ENCODE measurements around the gene SVEP1. TPM values are rescaled to one million over a fixed set of nuclear protein-coding genes. Genes with fewer than 3 reads are reported as not detected.

The SVEP1 gene
- total RNA-seq, 1 donor from 2014 or later, result 0.56 TPM

DNA sequence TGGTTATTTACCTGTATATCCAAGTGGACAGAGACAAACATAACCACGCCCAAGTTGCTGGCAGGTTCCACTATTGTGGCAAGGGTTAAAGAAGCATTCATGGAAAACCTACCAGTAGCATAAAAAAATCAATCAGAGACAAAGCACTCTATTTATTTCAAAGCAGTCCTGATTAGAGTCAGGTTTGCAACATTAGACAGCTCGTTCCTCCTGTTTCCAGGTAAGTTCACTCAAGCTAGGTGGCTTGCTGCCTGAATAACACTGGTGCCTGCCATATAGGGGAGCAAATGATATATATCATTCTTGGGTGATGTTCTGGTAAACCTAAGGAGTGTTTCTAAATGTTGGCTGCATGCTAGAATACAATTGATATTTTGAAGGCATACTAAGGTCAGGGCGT is 122.3 kb downstream of the SVEP1 start:
- Histone ChIP-seq H2AFZ (replicated peaks) (no peak overlapping the region), H3K27ac (no peak overlapping the region), H3K4me1 (no peaks in the 10 kb centered on the region), H3K9ac (no peak overlapping the region), H3K4me2 (no peak overlapping the region), H3K4me3 (no peak overlapping the region), H3K9me3 (ENCODE audit: low read depth) (no peaks in the 10 kb centered on the region), H3K79me2 (ENCODE audit: low read depth) (no peaks in the 10 kb centered on the region), H3F3A (ENCODE audit: low read depth) (no peaks in the 10 kb centered on the region), H3K27me3 (no peaks in the 10 kb centered on the region), H3K36me3 (no peaks in the 10 kb centered on the region), H4K20me1 (ENCODE audit: low read depth) (no peaks in the 10 kb centered on the region)
- no peaks in the 10 kb centered on the region for H3K4me1 Mint-ChIP-seq
- no peaks in the 10 kb centered on the region for H3K36me3 Mint-ChIP-seq
- TF ChIP-seq, protein P1, sequence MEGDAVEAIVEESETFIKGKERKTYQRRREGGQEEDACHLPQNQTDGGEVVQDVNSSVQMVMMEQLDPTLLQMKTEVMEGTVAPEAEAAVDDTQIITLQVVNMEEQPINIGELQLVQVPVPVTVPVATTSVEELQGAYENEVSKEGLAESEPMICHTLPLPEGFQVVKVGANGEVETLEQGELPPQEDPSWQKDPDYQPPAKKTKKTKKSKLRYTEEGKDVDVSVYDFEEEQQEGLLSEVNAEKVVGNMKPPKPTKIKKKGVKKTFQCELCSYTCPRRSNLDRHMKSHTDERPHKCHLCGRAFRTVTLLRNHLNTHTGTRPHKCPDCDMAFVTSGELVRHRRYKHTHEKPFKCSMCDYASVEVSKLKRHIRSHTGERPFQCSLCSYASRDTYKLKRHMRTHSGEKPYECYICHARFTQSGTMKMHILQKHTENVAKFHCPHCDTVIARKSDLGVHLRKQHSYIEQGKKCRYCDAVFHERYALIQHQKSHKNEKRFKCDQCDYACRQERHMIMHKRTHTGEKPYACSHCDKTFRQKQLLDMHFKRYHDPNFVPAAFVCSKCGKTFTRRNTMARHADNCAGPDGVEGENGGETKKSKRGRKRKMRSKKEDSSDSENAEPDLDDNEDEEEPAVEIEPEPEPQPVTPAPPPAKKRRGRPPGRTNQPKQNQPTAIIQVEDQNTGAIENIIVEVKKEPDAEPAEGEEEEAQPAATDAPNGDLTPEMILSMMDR (IDR thresholded peaks at IDR 0.05), result no peak
- TF ChIP-seq EZH2phosphoT487 (IDR thresholded peaks at IDR 0.05) (no peak), EZH2 (IDR thresholded peaks at IDR 0.05) (no peak)
- no peaks in the 10 kb centered on the region for H3K9me3 Mint-ChIP-seq
- no peak for DNase-seq (ENCODE audit: low spot score)
- no peak overlapping the region for H3K4me3 Mint-ChIP-seq
- no peak overlapping the region for H3K27ac Mint-ChIP-seq
- H3K27me3 Mint-ChIP-seq (ENCODE audit: insufficient read depth, low read depth), result no peaks in the 10 kb centered on the region

DNA sequence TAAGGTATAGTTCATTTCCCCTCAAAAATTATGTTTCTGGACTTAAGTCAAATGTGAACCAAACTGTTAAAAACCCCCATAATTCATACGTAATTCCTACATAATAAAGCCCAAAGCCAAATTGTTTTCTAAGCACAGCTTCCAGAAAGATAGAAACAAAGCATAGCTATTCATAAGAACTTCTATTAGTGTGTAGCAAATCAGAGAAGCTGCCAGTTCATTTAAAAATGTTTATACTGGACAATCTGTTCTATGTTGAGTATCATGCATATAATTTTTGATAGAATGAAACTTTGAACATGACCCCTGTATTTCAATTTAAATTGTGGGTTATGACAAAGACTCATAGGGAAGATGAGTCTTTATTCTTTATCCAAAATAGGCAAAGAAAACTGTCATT is 122.9 kb downstream of the SVEP1 start:
- no peak overlapping the region for H3K4me3 Mint-ChIP-seq
- Histone ChIP-seq H3K4me1 (no peaks in the 10 kb centered on the region), H4K20me1 (ENCODE audit: low read depth) (no peaks in the 10 kb centered on the region), H3K4me3 (no peak overlapping the region), H3F3A (ENCODE audit: low read depth) (no peaks in the 10 kb centered on the region), H3K27me3 (no peaks in the 10 kb centered on the region), H3K27ac (no peak overlapping the region), H3K4me2 (no peak overlapping the region), H2AFZ (replicated peaks) (no peak overlapping the region), H3K79me2 (ENCODE audit: low read depth) (no peaks in the 10 kb centered on the region), H3K9me3 (ENCODE audit: low read depth) (no peaks in the 10 kb centered on the region), H3K36me3 (no peaks in the 10 kb centered on the region), H3K9ac (no peak overlapping the region)
- no peaks in the 10 kb centered on the region for H3K4me1 Mint-ChIP-seq
- no peak for DNase-seq (ENCODE audit: low spot score)
- no peak overlapping the region for H3K27ac Mint-ChIP-seq
- no peaks in the 10 kb centered on the region for H3K36me3 Mint-ChIP-seq
- TF ChIP-seq EZH2phosphoT487 (IDR thresholded peaks at IDR 0.05) (no peak), EZH2 (IDR thresholded peaks at IDR 0.05) (no peak)
- TF ChIP-seq, protein P1 (IDR thresholded peaks at IDR 0.05), result no peak
- no peaks in the 10 kb centered on the region for H3K27me3 Mint-ChIP-seq (ENCODE audit: insufficient read depth, low read depth)
- H3K9me3 Mint-ChIP-seq, result no peaks in the 10 kb centered on the region

DNA sequence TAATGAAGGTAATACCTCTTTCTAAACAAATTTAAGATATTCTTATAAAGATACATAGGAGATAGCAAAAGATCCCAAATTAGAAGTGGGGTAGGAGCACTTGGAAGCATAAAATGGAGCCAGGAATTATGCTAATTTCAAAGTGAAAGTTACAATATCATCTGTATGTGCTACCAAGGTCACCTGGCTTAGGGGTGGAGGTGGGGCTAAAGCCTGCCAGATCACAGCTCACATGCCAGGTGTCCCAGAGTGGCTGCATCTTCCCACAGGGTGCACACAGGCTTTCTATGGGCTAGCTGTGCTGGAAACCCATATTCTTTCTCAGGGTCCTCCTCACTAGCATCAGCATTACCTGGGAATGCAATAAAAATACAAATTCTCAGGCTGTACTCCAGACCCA is 123.7 kb downstream of the SVEP1 start:
- Histone ChIP-seq H3K9me3 (ENCODE audit: low read depth) (no peaks in the 10 kb centered on the region), H3K27ac (no peak overlapping the region), H2AFZ (replicated peaks) (no peak overlapping the region), H3F3A (ENCODE audit: low read depth) (no peaks in the 10 kb centered on the region), H3K4me1 (no peaks in the 10 kb centered on the region), H3K9ac (no peak overlapping the region), H4K20me1 (ENCODE audit: low read depth) (no peaks in the 10 kb centered on the region), H3K79me2 (ENCODE audit: low read depth) (no peaks in the 10 kb centered on the region), H3K27me3 (no peaks in the 10 kb centered on the region), H3K36me3 (no peaks in the 10 kb centered on the region), H3K4me3 (no peak overlapping the region), H3K4me2 (no peak overlapping the region)
- H3K9me3 Mint-ChIP-seq, result no peaks in the 10 kb centered on the region
- H3K4me3 Mint-ChIP-seq, result no peak overlapping the region
- H3K36me3 Mint-ChIP-seq, result no peaks in the 10 kb centered on the region
- no peak for DNase-seq (ENCODE audit: low spot score)
- H3K4me1 Mint-ChIP-seq, result no peaks in the 10 kb centered on the region
- no peaks in the 10 kb centered on the region for H3K27me3 Mint-ChIP-seq (ENCODE audit: insufficient read depth, low read depth)
- TF ChIP-seq EZH2phosphoT487 (IDR thresholded peaks at IDR 0.05), result no peak
- TF ChIP-seq, protein P1 (IDR thresholded peaks at IDR 0.05), result no peak
- TF ChIP-seq EZH2 (IDR thresholded peaks at IDR 0.05), result no peak
- H3K27ac Mint-ChIP-seq, result no peak overlapping the region

Measured in neural progenitor cell (in vitro differentiated cells).